Body of pancreas (tissue), 4 donors: Measurements from ENCODE around the gene SLFN12L. TPM values are rescaled to one million over a fixed set of nuclear protein-coding genes. Genes with fewer than 3 reads are reported as not detected.
"Not testable (repeated sequence)": the region's sequence is repeated elsewhere in the genome, so short reads cannot be mapped to it uniquely, and the experiment has no call there.

ENCODE experiments used
- ATAC-seq: fragments of 150-250 bp; one replicate; pipeline ENCODE4 v1.9.1; 2016
- DNase-seq, 4 donors: peaks; one replicate each; pipeline ENCODE4 v3.0.0-alpha.2; 2019
- H3K27ac ChIP-seq, 4 donors: fragments of 200-600 bp; sonication (generic); 1 replicate in 3 of 4; 2 replicates in 1 of 4; pipeline versions ENCODE4 v1.5.1 to v1.6.1; 2016 to 2019; ENCODE audit warnings: mild to moderate bottlenecking in 1 of 4, mixed read lengths in 1 of 4, moderate library complexity in 1 of 4
- H3K27me3 ChIP-seq, 2 donors: fragments of 200-600 bp; sonication (generic); one replicate each; pipeline ENCODE4 v1.6.0; 2016; ENCODE audit warnings: mild to moderate bottlenecking in 1 of 2
- H3K36me3 ChIP-seq, 2 donors: fragments of 200-600 bp; sonication (generic); replicated peaks in 1 of 2; 2 replicates each; pipeline ENCODE4 v1.5.1; 2016; ENCODE audit warnings: low read depth in 2 of 2; ENCODE audit not compliant: insufficient read depth in 1 of 2
- H3K4me1 ChIP-seq: fragments of 200-600 bp; sonication (generic); one replicate; pipeline ENCODE4 v1.6.0; 2016
- H3K4me3 ChIP-seq, 2 donors: fragments of 200-600 bp; sonication (generic); 1 replicate in 1 of 2; 2 replicates in 1 of 2; pipeline ENCODE4 v1.5.1; 2016 to 2019
- H3K9me3 ChIP-seq, 3 donors: fragments of 200-600 bp; sonication (generic); 1 replicate in 2 of 3; 2 replicates in 1 of 3; pipeline ENCODE4 v1.5.1; 2016
- CTCF ChIP-seq, 7 experiments: fragments of 450-650 bp in 4 of 7; fragments of 200-600 bp in 3 of 7; sonication (generic) in 3 of 7; IDR thresholded peaks; one replicate each; pipeline ENCODE4 v1.5.1; 2016 to 2019; ENCODE audit warnings: antibody characterized with exemption in 7 of 7
- POLR2A ChIP-seq, 3 donors: fragments of 450-650 bp; IDR thresholded peaks; one replicate each; pipeline ENCODE4 v1.6.1; 2016; ENCODE audit warnings: antibody characterized with exemption in 3 of 3, mild to moderate bottlenecking in 2 of 3
- WGBS, 2 donors: methylation state at CpG; one replicate each; pipeline ENCODE4 v1.1.5; 2017; 5-methylcytosine and 5-hydroxymethylcytosine counted together
- intact Hi-C: fragments of 100-400 bp; cut with DNase I; formaldehyde crosslinking; loops from one replicate; pipeline ENCODE4 v1.15.1; 2023
- total RNA-seq, 2 donors: library from RNA; depleted of rRNA; stranded (reverse); fragments of >200 nt; gene quantifications; one replicate each; pipeline ENCODE4 v1.1.0, GENCODE V29; 2016

SLFN12L gene
- total RNA-seq, 2 donors from 2014 or later: 0.78 to 1.6 TPM

- H3K36me3 ChIP-seq: no peaks in the 10 kb centered on the region
- TF ChIP-seq POLR2A (IDR thresholded peaks at IDR 0.05): no peak
- TF ChIP-seq CTCF (IDR thresholded peaks at IDR 0.05): no peak
- DNase-seq (no peak), ATAC-seq (no peak)
- H3K4me1 ChIP-seq: no peaks in the 10 kb centered on the region
- no peak overlapping the region for H3K4me3 ChIP-seq
- no peak overlapping the region for H3K27ac ChIP-seq
- H3K27me3 ChIP-seq: no peaks in the 10 kb centered on the region
- H3K9me3 ChIP-seq: peaks cover 0 to 5% (median 0%) of the 10 kb centered on the region in 3 donors
- intact Hi-C loops: no loop called here
- WGBS, 2 donors: 79 to 88% methylated on average over 1 of the region's 1 CpG
Observed at GRCh38 chr17:35521150-35521549, 16.3 kb downstream of the SLFN12L start.

GRCh38 chr17:35519906-35520442, 17.5 kb downstream of the SLFN12L start:
- H3K27me3 ChIP-seq: peaks cover 0 to under 1% of the 10 kb centered on the region in 2 donors
- 25 to 30% methylated on average over 8 of the region's 8 CpGs for WGBS, 2 donors
- intact Hi-C loops: no loop called here
- no peak for TF ChIP-seq CTCF (IDR thresholded peaks at IDR 0.05)
- TF ChIP-seq POLR2A (IDR thresholded peaks at IDR 0.05): no peak
- DNase-seq (no peak), ATAC-seq (no peak)
- no peak overlapping the region for H3K27ac ChIP-seq
- H3K9me3 ChIP-seq: peaks cover 0 to 5% (median 0%) of the 10 kb centered on the region in 3 donors
- H3K4me1 ChIP-seq: no peaks in the 10 kb centered on the region
- H3K36me3 ChIP-seq: no peaks in the 10 kb centered on the region
- no peak overlapping the region for H3K4me3 ChIP-seq

GRCh38 chr17:35519439-35519838, 18.0 kb downstream of the SLFN12L start:
- peaks cover 0 to 6% of the 10 kb centered on the region in 2 donors for H3K27me3 ChIP-seq
- no peak for ATAC-seq
- no peak for DNase-seq
- WGBS, 2 donors: 28 to 32% methylated on average over 3 of the region's 3 CpGs
- TF ChIP-seq CTCF (IDR thresholded peaks at IDR 0.05): no peak
- no peak for TF ChIP-seq POLR2A (IDR thresholded peaks at IDR 0.05)
- no peak overlapping the region for H3K4me3 ChIP-seq
- H3K4me1 ChIP-seq: no peaks in the 10 kb centered on the region
- H3K27ac ChIP-seq: no peak overlapping the region
- H3K9me3 ChIP-seq: peaks cover 0 to 5% (median 0%) of the 10 kb centered on the region in 3 donors
- H3K36me3 ChIP-seq: no peaks in the 10 kb centered on the region
- intact Hi-C loops: no loop called here

- H3K27ac ChIP-seq, H3K36me3 ChIP-seq, H3K4me1 ChIP-seq, H3K4me3 ChIP-seq, H3K27me3 ChIP-seq, DNase-seq, intact Hi-C loops, H3K9me3 ChIP-seq, ATAC-seq: not testable (repeated sequence)
- WGBS, 2 donors: 74 to 75% methylated on average over 5 of the region's 5 CpGs
Observed at GRCh38 chr17:35518431-35518830, 19.0 kb downstream of the SLFN12L start.

- 41 to 64% methylated on average over 21 of the region's 21 CpGs for whole genome bisulfite sequencing, 2 donors
- peaks cover 0 to 6% of the 10 kb centered on the region in 2 donors for H3K27me3 ChIP-seq
- no peaks in the 10 kb centered on the region for H3K36me3 ChIP-seq
- H3K4me3 ChIP-seq: no peak overlapping the region
- no peaks in the 10 kb centered on the region for H3K4me1 ChIP-seq
- peaks cover 0 to 5% (median 0%) of the 10 kb centered on the region in 3 donors for H3K9me3 ChIP-seq
- no peak for TF ChIP-seq CTCF (IDR thresholded peaks at IDR 0.05)
- intact Hi-C loops: no loop called here
- ATAC-seq (no peak), DNase-seq (no peak)
- H3K27ac ChIP-seq: no peak overlapping the region
Observed at GRCh38 chr17:35515027-35515426, 22.5 kb downstream of the SLFN12L start.
